Liver (tissue), 9 donors: ENCODE data around the gene TTC7B. TPM values are rescaled to one million over a fixed set of nuclear protein-coding genes. Genes with fewer than 3 reads are reported as not detected.

Experiments used
- DNase-seq: peaks from one replicate; pipeline ENCODE4 v3.0.0-alpha.2; 2017; ENCODE audit warnings: low spot score
- H3K27ac ChIP-seq, 2 donors: one replicate each; pipeline ENCODE4 v1.7.0; 2013; ENCODE audit warnings: inconsistent platforms in 2 of 2, low read length in 2 of 2, control low read depth in 1 of 2, low read depth in 1 of 2, mild to moderate bottlenecking in 1 of 2
- H3K27me3 ChIP-seq, 4 donors: one replicate each; pipeline versions ENCODE4 v1.6.1 to v1.7.0; 2013; ENCODE audit warnings: low read length in 3 of 4, inconsistent platforms in 1 of 4, mild to moderate bottlenecking in 1 of 4, moderate library complexity in 1 of 4; ENCODE audit not compliant: control insufficient read depth in 4 of 4, insufficient read depth in 4 of 4
- H3K36me3 ChIP-seq, 4 donors: one replicate each; pipeline versions ENCODE4 v1.6.1 to v1.7.0; 2013; ENCODE audit warnings: low read length in 3 of 4, mild to moderate bottlenecking in 3 of 4, low read depth in 1 of 4, moderate library complexity in 1 of 4; ENCODE audit not compliant: control insufficient read depth in 4 of 4, insufficient read depth in 3 of 4
- H3K4me1 ChIP-seq, 4 donors: one replicate each; pipeline versions ENCODE4 v1.6.1 to v1.7.0; 2013; ENCODE audit warnings: low read length in 3 of 4, mild to moderate bottlenecking in 3 of 4, moderate library complexity in 1 of 4; ENCODE audit not compliant: control insufficient read depth in 4 of 4, insufficient read depth in 4 of 4
- H3K4me3 ChIP-seq, 3 donors: one replicate each; pipeline versions ENCODE4 v1.6.1 to v1.7.0; 2013; ENCODE audit warnings: low read length in 3 of 3, control low read depth in 1 of 3, low read depth in 1 of 3, mild to moderate bottlenecking in 1 of 3
- H3K9ac ChIP-seq, 2 donors: one replicate each; pipeline ENCODE4 v1.7.0; 2013; ENCODE audit warnings: low read length in 2 of 2, mild to moderate bottlenecking in 2 of 2, moderate library complexity in 2 of 2, control low read depth in 1 of 2, low read depth in 1 of 2
- H3K9me3 ChIP-seq, 4 donors: one replicate each; pipeline versions ENCODE4 v1.6.1 to v1.7.0; 2013; ENCODE audit warnings: low read length in 3 of 4; ENCODE audit not compliant: control insufficient read depth in 4 of 4
- ATF3 ChIP-seq: IDR thresholded peaks from 2 replicates; pipeline ENCODE4 v1.6.1; 2016; ENCODE audit warnings: antibody characterized with exemption
- FOXA1 ChIP-seq: IDR thresholded peaks from 2 replicates; pipeline ENCODE4 v1.6.1; 2016; ENCODE audit warnings: antibody characterized with exemption
- FOXA2 ChIP-seq: IDR thresholded peaks from 2 replicates; pipeline ENCODE4 v1.6.1; 2016; ENCODE audit warnings: antibody characterized with exemption
- GABPA ChIP-seq, 2 donors: IDR thresholded peaks in 1 of 2; conservative IDR thresholded peaks in 1 of 2; 2 replicates each; pipeline ENCODE4 v1.6.1; 2016; ENCODE audit warnings: antibody characterized with exemption in 2 of 2, mild to moderate bottlenecking in 1 of 2, moderate library complexity in 1 of 2
- HNF4A ChIP-seq, 2 donors: conservative IDR thresholded peaks; 2 replicates each; pipeline ENCODE4 v1.6.1; 2016; ENCODE audit warnings: antibody characterized with exemption in 2 of 2, mild to moderate bottlenecking in 2 of 2
- HNF4G ChIP-seq: IDR thresholded peaks from 2 replicates; pipeline ENCODE4 v1.6.1; 2016; ENCODE audit warnings: antibody characterized with exemption
- MAX ChIP-seq: IDR thresholded peaks from 2 replicates; pipeline ENCODE4 v1.6.1; 2016; ENCODE audit warnings: antibody characterized with exemption
- NR2F2 ChIP-seq: IDR thresholded peaks from 2 replicates; pipeline ENCODE4 v1.6.1; 2016; ENCODE audit warnings: antibody characterized with exemption
- RAD21 ChIP-seq, 2 donors: IDR thresholded peaks; 2 replicates each; pipeline ENCODE4 v1.6.1; 2016; ENCODE audit warnings: antibody characterized with exemption in 2 of 2, mild to moderate bottlenecking in 2 of 2
- RXRA ChIP-seq, 2 donors: IDR thresholded peaks; 2 replicates each; pipeline ENCODE4 v1.6.1; 2017 to 2018; ENCODE audit warnings: antibody characterized with exemption in 2 of 2, mild to moderate bottlenecking in 1 of 2
- SP1 ChIP-seq: IDR thresholded peaks from 2 replicates; pipeline ENCODE4 v1.6.1; 2018; ENCODE audit warnings: antibody characterized with exemption, mild to moderate bottlenecking
- TAF1 ChIP-seq: conservative IDR thresholded peaks from 2 replicates; pipeline ENCODE4 v1.6.1; 2016; ENCODE audit warnings: antibody characterized with exemption, mild to moderate bottlenecking
- YY1 ChIP-seq: IDR thresholded peaks from 2 replicates; pipeline ENCODE4 v1.6.1; 2016; ENCODE audit warnings: antibody characterized with exemption, mild to moderate bottlenecking
- WGBS: extraction: QIAGEN DNeasy Blood & Tissue Kit; methylation state at CpG from one replicate; pipeline ENCODE4 v1.1.7; 2013; 5-methylcytosine and 5-hydroxymethylcytosine counted together
- polyA plus RNA-seq, 2 donors: library from polyadenylated mRNA; stranded (reverse) in 1 of 2; unstranded in 1 of 2; fragments of 200-250 nt in 1 of 2; fragments of >200 nt in 1 of 2; fragmentation: Nextera tagmentation in 1 of 2; extraction: Ambion mirVana in 1 of 2; gene quantifications; one replicate each; pipeline versions ENCODE4 v1.2.1 to v1.2.3, GENCODE V29; 2013 to 2015
- total RNA-seq, 2 donors: library from RNA; depleted of rRNA; stranded (reverse); fragments of >200 nt; gene quantifications; one replicate each; pipeline ENCODE4 v1.2.3, GENCODE V29; 2014
- TF ChIP-seq, protein P1 (sequence below): IDR thresholded peaks from 2 replicates; pipeline ENCODE4 v1.6.1; 2016; ENCODE audit warnings: antibody characterized with exemption, mild to moderate bottlenecking
- TF ChIP-seq, protein P2 (sequence below): fragments of 150-350 bp; IDR thresholded peaks from 2 replicates; pipeline ENCODE4 v1.5.1; 2017; ENCODE audit warnings: improper control_type of control experiment, low read depth, low read length; ENCODE audit not compliant: missing input control
- donor health status: healthy.
- donor health status: healthy.
- donor health status: healthy.
- donor health status: healthy.
- donor health status: healthy.

TTC7B gene
- total and polyA plus RNA-seq, 4 donors: 9.1 to 31.0 (median 12.5) TPM

DNA sequence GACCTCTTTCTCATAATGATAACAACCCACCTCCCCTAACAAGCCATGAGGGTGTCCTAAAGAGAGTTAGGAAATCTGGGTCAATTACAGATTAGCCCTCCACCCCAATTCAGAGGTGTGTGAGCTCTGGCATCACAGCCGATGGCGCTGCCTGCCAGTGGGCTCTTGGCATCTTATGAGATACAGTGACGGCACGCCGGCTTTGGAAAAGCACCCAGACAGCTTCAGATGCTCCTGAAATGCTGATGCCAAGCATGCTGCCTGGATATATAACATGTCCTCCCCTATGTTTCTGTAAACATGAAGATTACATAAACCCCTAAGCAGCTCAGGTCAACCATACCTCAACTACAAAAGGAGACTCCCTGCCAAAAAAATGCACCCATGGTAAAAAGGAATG is 152.6 kb downstream of the TTC7B start:
- 99% methylated on average over 5 of the region's 5 CpGs for WGBS
- no peak overlapping the region for H3K9ac ChIP-seq
- TF ChIP-seq RXRA (IDR thresholded peaks at IDR 0.05) (no peak), MAX (no peak), ATF3 (no peak)

DNA sequence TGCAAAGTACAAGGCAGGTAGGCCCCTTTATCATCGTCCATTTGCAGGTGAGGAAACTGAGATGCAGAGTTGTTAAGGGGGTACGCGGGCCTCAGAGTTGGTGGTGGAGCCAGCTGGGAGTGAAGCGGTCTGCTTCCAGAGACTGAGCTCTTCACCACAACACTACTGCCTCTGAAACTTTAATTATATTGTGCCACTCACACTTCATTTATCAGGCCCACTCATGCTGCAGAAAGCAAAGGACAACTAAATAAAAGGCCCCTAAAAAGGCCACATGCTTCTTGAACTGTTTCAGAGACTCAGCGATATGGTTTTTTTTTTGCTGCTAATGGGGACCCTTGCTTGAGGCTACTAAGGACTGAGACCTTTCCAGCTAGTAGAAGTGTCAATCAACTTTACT is 153.1 kb downstream of the TTC7B start:
- H3K4me1 ChIP-seq: no peaks in the 10 kb centered on the region
- no peak overlapping the region for H3K4me3 ChIP-seq
- 96% methylated on average over 5 of the region's 5 CpGs for WGBS
- no peaks in the 10 kb centered on the region for H3K27me3 ChIP-seq
- no peak overlapping the region for H3K9ac ChIP-seq
- peaks cover 0 to 11% (median 4%) of the 10 kb centered on the region in 4 donors for H3K36me3 ChIP-seq
- TF ChIP-seq TAF1 (no peak), FOXA1 (no peak), YY1 (no peak), ATF3 (no peak), GABPA (IDR thresholded peaks at IDR 0.05 in 1 of 2, conservative IDR thresholded peaks at IDR 0.05 in 1 of 2) (no peak), NR2F2 (no peak), SP1 (no peak), HNF4A (conservative IDR thresholded peaks at IDR 0.05) (no peak), FOXA2 (no peak), RAD21 (IDR thresholded peaks at IDR 0.05) (no peak), HNF4G (no peak), RXRA (IDR thresholded peaks at IDR 0.05) (no peak)
- TF ChIP-seq, protein P1, sequence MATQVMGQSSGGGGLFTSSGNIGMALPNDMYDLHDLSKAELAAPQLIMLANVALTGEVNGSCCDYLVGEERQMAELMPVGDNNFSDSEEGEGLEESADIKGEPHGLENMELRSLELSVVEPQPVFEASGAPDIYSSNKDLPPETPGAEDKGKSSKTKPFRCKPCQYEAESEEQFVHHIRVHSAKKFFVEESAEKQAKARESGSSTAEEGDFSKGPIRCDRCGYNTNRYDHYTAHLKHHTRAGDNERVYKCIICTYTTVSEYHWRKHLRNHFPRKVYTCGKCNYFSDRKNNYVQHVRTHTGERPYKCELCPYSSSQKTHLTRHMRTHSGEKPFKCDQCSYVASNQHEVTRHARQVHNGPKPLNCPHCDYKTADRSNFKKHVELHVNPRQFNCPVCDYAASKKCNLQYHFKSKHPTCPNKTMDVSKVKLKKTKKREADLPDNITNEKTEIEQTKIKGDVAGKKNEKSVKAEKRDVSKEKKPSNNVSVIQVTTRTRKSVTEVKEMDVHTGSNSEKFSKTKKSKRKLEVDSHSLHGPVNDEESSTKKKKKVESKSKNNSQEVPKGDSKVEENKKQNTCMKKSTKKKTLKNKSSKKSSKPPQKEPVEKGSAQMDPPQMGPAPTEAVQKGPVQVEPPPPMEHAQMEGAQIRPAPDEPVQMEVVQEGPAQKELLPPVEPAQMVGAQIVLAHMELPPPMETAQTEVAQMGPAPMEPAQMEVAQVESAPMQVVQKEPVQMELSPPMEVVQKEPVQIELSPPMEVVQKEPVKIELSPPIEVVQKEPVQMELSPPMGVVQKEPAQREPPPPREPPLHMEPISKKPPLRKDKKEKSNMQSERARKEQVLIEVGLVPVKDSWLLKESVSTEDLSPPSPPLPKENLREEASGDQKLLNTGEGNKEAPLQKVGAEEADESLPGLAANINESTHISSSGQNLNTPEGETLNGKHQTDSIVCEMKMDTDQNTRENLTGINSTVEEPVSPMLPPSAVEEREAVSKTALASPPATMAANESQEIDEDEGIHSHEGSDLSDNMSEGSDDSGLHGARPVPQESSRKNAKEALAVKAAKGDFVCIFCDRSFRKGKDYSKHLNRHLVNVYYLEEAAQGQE: no peak
- TF ChIP-seq, protein P2, sequence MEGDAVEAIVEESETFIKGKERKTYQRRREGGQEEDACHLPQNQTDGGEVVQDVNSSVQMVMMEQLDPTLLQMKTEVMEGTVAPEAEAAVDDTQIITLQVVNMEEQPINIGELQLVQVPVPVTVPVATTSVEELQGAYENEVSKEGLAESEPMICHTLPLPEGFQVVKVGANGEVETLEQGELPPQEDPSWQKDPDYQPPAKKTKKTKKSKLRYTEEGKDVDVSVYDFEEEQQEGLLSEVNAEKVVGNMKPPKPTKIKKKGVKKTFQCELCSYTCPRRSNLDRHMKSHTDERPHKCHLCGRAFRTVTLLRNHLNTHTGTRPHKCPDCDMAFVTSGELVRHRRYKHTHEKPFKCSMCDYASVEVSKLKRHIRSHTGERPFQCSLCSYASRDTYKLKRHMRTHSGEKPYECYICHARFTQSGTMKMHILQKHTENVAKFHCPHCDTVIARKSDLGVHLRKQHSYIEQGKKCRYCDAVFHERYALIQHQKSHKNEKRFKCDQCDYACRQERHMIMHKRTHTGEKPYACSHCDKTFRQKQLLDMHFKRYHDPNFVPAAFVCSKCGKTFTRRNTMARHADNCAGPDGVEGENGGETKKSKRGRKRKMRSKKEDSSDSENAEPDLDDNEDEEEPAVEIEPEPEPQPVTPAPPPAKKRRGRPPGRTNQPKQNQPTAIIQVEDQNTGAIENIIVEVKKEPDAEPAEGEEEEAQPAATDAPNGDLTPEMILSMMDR: no peak
- no peaks in the 10 kb centered on the region for H3K9me3 ChIP-seq
- no peak for DNase-seq
- no peak overlapping the region for H3K27ac ChIP-seq

More for the DNA sequence above, 152.6 kb downstream of the TTC7B start:
- Histone ChIP-seq H3K27ac (no peak overlapping the region), H3K36me3 (peaks cover 0 to 7% (median 3%) of the 10 kb centered on the region in 4 donors), H3K27me3 (no peaks in the 10 kb centered on the region), H3K4me3 (no peak overlapping the region), H3K9me3 (no peaks in the 10 kb centered on the region), H3K4me1 (no peaks in the 10 kb centered on the region)
- no peak for DNase-seq
